Mesenchymal stem cell (in vitro differentiated cells and primary cell): ENCODE results near the gene MYEOV.
A peak's percentile ranks its signal among the peaks of the same experiment; 100 is the strongest.

Source experiments
- DNase-seq: peaks from one replicate; pipeline ENCODE4 v3.0.0-alpha.2; 2013
- H2AFZ ChIP-seq: one replicate; pipeline ENCODE4 v1.6.1; 2013; ENCODE audit warnings: low read depth, mild to moderate bottlenecking, control low read depth, inconsistent platforms, low read length, moderate library complexity
- H2AK5ac ChIP-seq: 2 replicates; pipeline ENCODE4 v1.6.1; 2013; ENCODE audit warnings: low read length, moderate library complexity, mild to moderate bottlenecking, inconsistent platforms; ENCODE audit not compliant: severe bottlenecking
- H2BK120ac ChIP-seq: one replicate; pipeline ENCODE4 v1.6.1; 2013; ENCODE audit warnings: low read depth, mild to moderate bottlenecking, inconsistent platforms, low read length, moderate library complexity
- H2BK12ac ChIP-seq, 2 experiments: one replicate each; pipeline ENCODE4 v1.6.1; 2013; ENCODE audit warnings: inconsistent platforms in 2 of 2, low read length in 2 of 2, mild to moderate bottlenecking in 2 of 2, moderate library complexity in 2 of 2, control low read depth in 1 of 2
- H2BK15ac ChIP-seq: one replicate; pipeline ENCODE4 v1.6.1; 2013; ENCODE audit warnings: mild to moderate bottlenecking, low read depth, inconsistent platforms; ENCODE audit not compliant: poor library complexity, severe bottlenecking
- H2BK5ac ChIP-seq: 2 replicates; pipeline ENCODE4 v1.6.1; 2013; ENCODE audit warnings: low read depth, mild to moderate bottlenecking, low read length, control low read depth, inconsistent platforms; ENCODE audit not compliant: poor library complexity, severe bottlenecking
- H3K14ac ChIP-seq, 2 experiments: one replicate each; pipeline ENCODE4 v1.6.1; 2013; ENCODE audit warnings: inconsistent platforms in 2 of 2, low read length in 2 of 2, control low read depth in 1 of 2, mild to moderate bottlenecking in 1 of 2, moderate library complexity in 1 of 2
- H3K18ac ChIP-seq, 2 experiments: one replicate each; pipeline ENCODE4 v1.6.1; 2013; ENCODE audit warnings: inconsistent platforms in 2 of 2, low read length in 2 of 2, control low read depth in 1 of 2, low read depth in 1 of 2, mild to moderate bottlenecking in 1 of 2
- H3K23ac ChIP-seq, 2 experiments: one replicate each; pipeline ENCODE4 v1.6.1; 2013; ENCODE audit warnings: inconsistent platforms in 2 of 2, low read length in 2 of 2, mild to moderate bottlenecking in 2 of 2, moderate library complexity in 2 of 2, control low read depth in 1 of 2
- H3K27ac ChIP-seq: 2 replicates; pipeline ENCODE4 v1.5.1; 2013; ENCODE audit warnings: mild to moderate bottlenecking, moderate library complexity, low read length, control low read depth, inconsistent platforms; ENCODE audit not compliant: poor library complexity, severe bottlenecking
- H3K27me3 ChIP-seq, 2 experiments: 2 replicates each; pipeline versions ENCODE4 v1.6.1 to v1.7.0; 2013; ENCODE audit warnings: low read length in 2 of 2, mild to moderate bottlenecking in 2 of 2, moderate library complexity in 2 of 2, control low read depth in 1 of 2, inconsistent platforms in 1 of 2; ENCODE audit not compliant: control insufficient read depth in 1 of 2, insufficient read depth in 1 of 2
- H3K36me3 ChIP-seq, 2 experiments: 2 replicates each; pipeline versions ENCODE4 v1.6.1 to v1.7.0; 2013; ENCODE audit warnings: low read length in 2 of 2, control low read depth in 1 of 2, inconsistent platforms in 1 of 2, low read depth in 1 of 2, mild to moderate bottlenecking in 1 of 2; ENCODE audit not compliant: insufficient read depth in 2 of 2, control insufficient read depth in 1 of 2
- H3K4ac ChIP-seq, 2 experiments: one replicate each; pipeline ENCODE4 v1.6.1; 2013; ENCODE audit warnings: inconsistent platforms in 2 of 2, low read length in 2 of 2, mild to moderate bottlenecking in 2 of 2, moderate library complexity in 2 of 2, control low read depth in 1 of 2, low read depth in 1 of 2
- H3K4me1 ChIP-seq: 2 replicates; pipeline ENCODE4 v1.6.1; 2013; ENCODE audit warnings: low read depth, low read length, control low read depth; ENCODE audit not compliant: control insufficient read depth, insufficient read depth
- H3K4me2 ChIP-seq: 2 replicates; pipeline ENCODE4 v1.6.1; 2013; ENCODE audit warnings: low read length, mild to moderate bottlenecking, inconsistent platforms; ENCODE audit not compliant: poor library complexity, severe bottlenecking
- H3K4me3 ChIP-seq, 2 experiments: 2 replicates each; pipeline versions ENCODE4 v1.5.1 to v1.7.0; 2013; ENCODE audit warnings: low read length in 2 of 2, mild to moderate bottlenecking in 2 of 2, control low read depth in 1 of 2, low read depth in 1 of 2; ENCODE audit not compliant: insufficient read depth in 1 of 2
- H3K79me1 ChIP-seq: replicated peaks from 2 replicates; pipeline ENCODE4 v1.6.1; 2013; ENCODE audit warnings: mild to moderate bottlenecking, control low read depth, low read length, inconsistent platforms; ENCODE audit not compliant: poor library complexity, severe bottlenecking
- H3K9ac ChIP-seq: 2 replicates; pipeline ENCODE4 v1.7.0; 2013; ENCODE audit warnings: mild to moderate bottlenecking, low read length, moderate library complexity
- H3K9me3 ChIP-seq: 2 replicates; pipeline ENCODE4 v1.7.0; 2013; ENCODE audit warnings: mild to moderate bottlenecking, low read length; ENCODE audit not compliant: control insufficient read depth
- H4K8ac ChIP-seq: one replicate; pipeline ENCODE4 v1.6.1; 2013; ENCODE audit warnings: inconsistent platforms, mild to moderate bottlenecking, low read length, moderate library complexity
- H4K91ac ChIP-seq: one replicate; pipeline ENCODE4 v1.6.1; 2013; ENCODE audit warnings: mild to moderate bottlenecking, low read length, inconsistent platforms
- WGBS: methylation state at CpG from one replicate; pipeline ENCODE4 v1.1.7; 2013; ENCODE audit warnings: mixed read lengths; 5-methylcytosine and 5-hydroxymethylcytosine counted together

MYEOV gene

DNA sequence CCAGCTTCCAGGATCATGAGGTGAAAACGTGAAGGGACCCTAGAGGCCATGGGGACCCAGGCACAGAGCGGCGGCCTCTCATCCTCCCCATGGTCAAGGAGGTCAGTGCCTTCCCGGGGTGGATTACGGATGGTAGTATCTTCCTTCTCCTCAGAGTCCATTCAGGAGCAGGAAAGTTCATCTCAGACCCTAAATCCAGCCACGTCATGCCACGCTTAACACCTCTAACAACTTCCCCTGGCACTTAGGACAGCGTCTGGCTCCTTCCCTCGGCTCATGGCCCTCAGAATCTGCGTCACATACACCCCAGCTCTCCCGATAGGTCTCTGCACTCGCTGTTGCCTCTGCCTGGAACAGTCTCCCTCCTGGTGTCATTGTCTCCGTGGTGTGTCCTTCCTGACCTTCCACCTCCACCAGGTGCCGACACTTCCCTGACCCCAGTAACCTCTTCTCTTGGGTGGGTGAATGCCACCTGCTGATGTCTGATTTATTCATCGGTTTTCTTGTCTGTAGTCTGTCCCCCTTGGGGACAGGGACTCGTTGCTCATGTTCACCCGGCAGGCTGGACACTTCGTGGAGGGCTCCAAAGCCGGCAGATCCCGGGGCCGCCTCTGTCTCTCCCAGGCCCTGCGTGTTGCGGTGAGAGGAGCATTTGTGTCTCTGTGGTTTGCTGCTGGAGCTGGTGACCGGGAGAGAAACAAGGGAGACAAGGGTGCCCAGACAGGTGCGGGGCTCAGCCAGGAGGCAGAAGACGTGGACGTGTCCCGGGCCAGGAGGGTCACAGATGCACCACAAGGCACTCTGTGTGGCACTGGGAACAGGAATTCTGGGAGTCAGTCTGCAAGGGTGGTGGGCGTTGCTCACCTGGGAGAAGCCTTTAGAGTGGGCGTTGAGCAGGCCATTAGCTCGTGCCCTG lies 1.4 kb downstream of the MYEOV start:
- Histone ChIP-seq H3K9me3 (no peaks in the 10 kb centered on the region), H3K36me3 (no peaks in the 10 kb centered on the region), H3K14ac (peak overlapping the region in 1 of 2 experiments; percentile 74), H3K4me1 (peaks cover 35% of the 10 kb centered on the region), H3K4me2 (no peak overlapping the region), H3K27ac (no peak overlapping the region), H2BK120ac (peak overlapping the region; percentile 94), H3K23ac (no peak overlapping the region), H2BK15ac (peak overlapping the region; percentile 93), H3K9ac (no peak overlapping the region), H3K27me3 (peaks cover 0 to 6% of the 10 kb centered on the region in 2 experiments), H3K79me1 (no peaks in the 10 kb centered on the region), H2AK5ac (peak overlapping the region; percentile 6), H3K4me3 (no peak overlapping the region), H2AFZ (no peak overlapping the region), H4K91ac (peak overlapping the region; percentile 88), H2BK5ac (no peak overlapping the region), H2BK12ac (peak overlapping the region; percentile 97), H3K18ac (peak overlapping the region; percentile 84 to 97), H3K4ac (peak overlapping the region; percentile 9 to 75), H4K8ac (peak overlapping the region; percentile 61)
- DNase-seq = no peak
- WGBS = 92% methylated on average over 31 of the region's 31 CpGs

DNA sequence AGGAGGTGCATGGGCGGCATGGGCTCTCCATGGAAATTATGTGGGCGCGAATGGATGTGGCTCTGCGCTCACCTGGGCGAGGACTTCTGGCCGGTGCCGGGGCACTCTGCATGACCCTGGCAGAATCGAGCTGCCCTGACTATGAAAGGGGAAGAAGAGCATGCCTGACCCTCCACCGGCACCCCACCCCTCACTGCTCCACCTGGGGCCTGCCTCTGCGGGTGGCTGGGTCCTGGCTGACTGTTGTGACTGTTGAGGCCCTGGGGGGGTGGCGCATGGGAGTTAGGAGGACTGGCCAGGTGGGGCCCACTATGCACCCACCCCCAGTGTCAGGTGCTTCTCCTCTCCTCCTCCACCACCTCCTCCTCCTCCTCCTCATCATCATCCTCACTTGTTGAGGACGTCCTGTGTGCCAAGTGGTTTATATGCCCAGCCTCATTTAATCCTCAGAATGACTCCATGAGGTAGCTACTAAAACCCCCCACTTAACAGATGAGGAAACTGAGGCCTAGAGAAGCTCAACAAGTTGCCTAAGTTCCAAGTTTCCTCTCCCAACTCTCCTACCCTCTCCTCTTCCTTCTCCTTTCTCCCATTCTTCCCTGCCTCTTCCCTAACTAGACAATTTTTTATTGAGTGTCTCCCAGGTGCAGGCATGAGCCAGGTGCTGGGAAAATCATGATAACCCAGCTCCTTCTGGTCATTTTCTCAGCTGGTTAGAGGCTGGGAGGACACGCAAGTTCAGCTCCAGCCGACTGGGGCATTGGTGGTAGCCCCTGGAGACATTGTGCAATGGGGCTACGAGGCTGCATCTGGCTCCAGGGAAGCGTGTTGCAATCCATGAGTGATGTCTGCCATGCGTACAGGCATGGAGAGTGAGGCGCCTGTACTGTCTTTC lies 2.3 kb downstream of the MYEOV start:
- peak; percentile 97 for DNase-seq
- Histone ChIP-seq H3K4me2 (no peak overlapping the region), H2BK120ac (peak overlapping the region; percentile 94), H3K4me3 (peak overlapping the region in 1 of 2 experiments; percentile 25), H3K14ac (peak overlapping the region in 1 of 2 experiments; percentile 74), H4K8ac (peak overlapping the region; percentile 75), H3K4me1 (peaks cover 40% of the 10 kb centered on the region), H2AK5ac (peak overlapping the region; percentile 70), H3K4ac (peak overlapping the region; percentile 90), H3K79me1 (no peaks in the 10 kb centered on the region), H2BK12ac (peak overlapping the region; percentile 97), H2AFZ (no peak overlapping the region), H3K36me3 (no peaks in the 10 kb centered on the region), H2BK5ac (no peak overlapping the region), H4K91ac (peak overlapping the region; percentile 62), H3K9ac (peak overlapping the region; percentile 86), H2BK15ac (peak overlapping the region; percentile 66), H3K23ac (no peak overlapping the region), H3K27ac (peak overlapping the region; percentile 71), H3K9me3 (no peaks in the 10 kb centered on the region), H3K18ac (peak overlapping the region; percentile 88 to 97), H3K27me3 (no peaks in the 10 kb centered on the region)
- WGBS = 67% methylated on average over 16 of the region's 18 CpGs

DNA sequence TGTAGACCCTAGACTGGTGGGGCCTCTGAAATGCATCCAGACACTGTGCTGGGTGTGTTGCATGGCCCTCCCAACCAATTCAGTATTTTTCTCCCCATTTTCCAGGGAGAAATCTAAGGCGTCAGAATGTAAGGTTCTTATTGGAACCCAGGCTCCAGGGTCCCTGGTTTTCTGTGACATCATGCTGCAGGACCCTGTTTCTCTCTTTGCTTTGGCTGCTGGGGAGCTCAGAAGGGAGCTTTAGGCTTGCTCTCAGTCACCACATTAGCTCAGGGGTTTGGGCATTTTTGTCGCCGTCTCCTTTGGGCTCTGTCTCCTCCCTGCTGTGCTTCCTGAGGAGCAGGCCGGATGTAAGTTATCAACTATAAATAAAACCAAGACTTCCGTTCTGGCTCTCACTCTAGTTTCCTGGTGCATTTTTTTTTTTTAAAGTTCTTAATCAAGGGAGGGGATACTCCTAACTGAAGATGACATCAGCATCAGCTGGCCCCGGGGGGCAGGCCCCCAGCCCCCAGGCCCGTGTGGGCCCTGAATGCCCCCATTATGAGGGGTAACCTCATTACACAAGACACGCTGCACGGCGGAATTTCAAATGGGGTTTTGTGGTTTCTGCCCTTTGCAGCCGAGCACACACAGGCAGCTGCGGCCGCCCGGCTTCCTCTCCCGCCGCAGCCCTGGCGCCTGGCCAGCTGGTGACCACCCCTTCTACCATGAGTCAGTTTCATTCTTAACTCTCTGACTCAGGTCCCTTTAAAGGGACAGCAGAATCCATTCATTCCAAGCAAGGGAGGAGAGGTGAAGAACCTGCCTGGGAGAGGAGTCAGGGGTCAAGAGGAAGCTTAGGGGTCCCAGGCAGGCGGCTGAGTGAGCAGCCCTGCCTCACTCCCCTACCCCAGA lies 3.2 kb downstream of the MYEOV start:
- Histone ChIP-seq H2BK12ac (peak overlapping the region; percentile 96 to 97), H2BK15ac (peak overlapping the region; percentile 94), H4K91ac (peak overlapping the region; percentile 99), H2BK5ac (peak overlapping the region; percentile 60), H3K27me3 (no peaks in the 10 kb centered on the region), H3K4me3 (peak overlapping the region in 1 of 2 experiments; percentile 45), H2BK120ac (peak overlapping the region; percentile 96), H3K9ac (peak overlapping the region; percentile 86), H3K18ac (peak overlapping the region; percentile 97 to 98), H3K4me2 (no peak overlapping the region), H3K9me3 (no peaks in the 10 kb centered on the region), H3K27ac (peak overlapping the region; percentile 76), H3K4ac (peak overlapping the region; percentile 90 to 92), H3K23ac (no peak overlapping the region), H2AK5ac (peak overlapping the region; percentile 70), H3K79me1 (peaks cover 1% of the 10 kb centered on the region), H3K14ac (peak overlapping the region in 1 of 2 experiments; percentile 39), H2AFZ (no peak overlapping the region), H3K4me1 (peaks cover 49% of the 10 kb centered on the region), H3K36me3 (no peaks in the 10 kb centered on the region), H4K8ac (peak overlapping the region; percentile 91)
- WGBS = 7% methylated on average over 17 of the region's 18 CpGs
- peak; percentile 99 for DNase-seq
